ENCODE measurements around the gene MAPK1.
"Not testable (repeated sequence)": the region's sequence is repeated elsewhere in the genome, so short reads cannot be mapped to it uniquely, and the experiment has no call there.

MAPK1 gene

DNA sequence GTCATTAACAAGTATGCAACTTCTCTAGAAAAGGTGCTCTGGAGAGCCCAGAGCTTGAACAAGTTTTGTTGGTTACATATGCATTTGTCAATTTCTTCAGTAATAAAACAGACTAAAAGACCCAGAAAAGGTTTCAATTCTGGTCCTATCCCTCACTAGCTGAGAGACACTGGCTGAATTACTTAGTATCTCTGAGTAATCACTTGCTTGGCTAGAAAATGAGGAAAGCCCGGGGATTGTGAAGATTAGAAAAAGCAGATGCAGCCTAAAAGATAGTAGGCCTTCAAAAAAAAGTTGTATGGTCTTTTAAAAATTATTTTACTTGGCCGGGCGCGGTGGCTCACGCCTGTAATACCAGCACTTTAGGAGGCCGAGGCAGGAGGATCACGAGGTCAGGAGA is 41.2 kb downstream of the MAPK1 start:
- Histone ChIP-seq H3K79me2 (ENCODE audit: control insufficient read depth, low read length) (peaks cover 99% of the 10 kb centered on the region), H3K36me3 (ENCODE audit: control insufficient read depth, low read length) (peaks cover 6% of the 10 kb centered on the region; the same call in 1 of the 2 replicates), H3K27ac (ENCODE audit: low read depth, low read length) (no peak overlapping the region), H3K9me3 (ENCODE audit: control insufficient read depth, insufficient read depth, low read length) (no peaks in the 10 kb centered on the region), H4K20me1 (ENCODE audit: control insufficient read depth, insufficient read depth, low read depth, low read length) (peaks cover 12% of the 10 kb centered on the region), H3K4me2 (ENCODE audit: low read length) (no peak overlapping the region), H3K4me3 (ENCODE audit: low read length) (no peak overlapping the region), H3K4me1 (ENCODE audit: control insufficient read depth, low read length) (peaks cover 11% of the 10 kb centered on the region), H3F3A (ENCODE audit: control insufficient read depth, insufficient read depth) (no peaks in the 10 kb centered on the region; the same call in 1 of the 2 replicates), H3K27me3 (ENCODE audit: control insufficient read depth, low read length) (no peaks in the 10 kb centered on the region), H3K9me2 (replicated peaks; ENCODE audit: control insufficient read depth, low read length) (no peaks in the 10 kb centered on the region)
- TF ChIP-seq EZH2phosphoT487 (IDR thresholded peaks at IDR 0.05; ENCODE audit: borderline replicate concordance, low read length), result no peak
- TF ChIP-seq, protein P1, sequence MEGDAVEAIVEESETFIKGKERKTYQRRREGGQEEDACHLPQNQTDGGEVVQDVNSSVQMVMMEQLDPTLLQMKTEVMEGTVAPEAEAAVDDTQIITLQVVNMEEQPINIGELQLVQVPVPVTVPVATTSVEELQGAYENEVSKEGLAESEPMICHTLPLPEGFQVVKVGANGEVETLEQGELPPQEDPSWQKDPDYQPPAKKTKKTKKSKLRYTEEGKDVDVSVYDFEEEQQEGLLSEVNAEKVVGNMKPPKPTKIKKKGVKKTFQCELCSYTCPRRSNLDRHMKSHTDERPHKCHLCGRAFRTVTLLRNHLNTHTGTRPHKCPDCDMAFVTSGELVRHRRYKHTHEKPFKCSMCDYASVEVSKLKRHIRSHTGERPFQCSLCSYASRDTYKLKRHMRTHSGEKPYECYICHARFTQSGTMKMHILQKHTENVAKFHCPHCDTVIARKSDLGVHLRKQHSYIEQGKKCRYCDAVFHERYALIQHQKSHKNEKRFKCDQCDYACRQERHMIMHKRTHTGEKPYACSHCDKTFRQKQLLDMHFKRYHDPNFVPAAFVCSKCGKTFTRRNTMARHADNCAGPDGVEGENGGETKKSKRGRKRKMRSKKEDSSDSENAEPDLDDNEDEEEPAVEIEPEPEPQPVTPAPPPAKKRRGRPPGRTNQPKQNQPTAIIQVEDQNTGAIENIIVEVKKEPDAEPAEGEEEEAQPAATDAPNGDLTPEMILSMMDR (IDR thresholded peaks at IDR 0.05; ENCODE audit: low read depth, low read length, poor library complexity, severe bottlenecking), result no peak

DNA sequence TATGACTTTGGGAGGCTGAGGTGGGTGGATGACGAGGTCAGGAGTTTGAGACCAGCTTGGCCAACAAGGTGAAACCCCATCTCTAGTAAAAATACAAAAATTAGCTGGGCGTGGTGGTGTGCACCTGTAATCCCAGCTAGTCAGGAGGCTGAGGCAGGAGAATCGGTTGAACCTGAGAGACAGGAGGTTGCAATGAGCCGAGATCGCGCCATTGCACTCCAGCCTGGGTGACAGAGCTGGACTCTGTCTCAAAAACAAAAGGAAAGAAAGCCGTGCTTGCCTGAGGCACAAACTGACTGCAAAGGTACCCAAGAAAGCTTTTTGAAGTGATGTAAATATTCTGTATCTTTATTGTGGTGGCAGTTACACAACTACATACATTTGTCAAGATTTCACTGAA is 42.5 kb downstream of the MAPK1 start:
- H3K27ac ChIP-seq (ENCODE audit: low read depth, low read length); H3K4me2 ChIP-seq (ENCODE audit: low read length); H3F3A ChIP-seq (ENCODE audit: control insufficient read depth, insufficient read depth); H3K9me3 ChIP-seq (ENCODE audit: control insufficient read depth, insufficient read depth, low read length); H3K4me3 ChIP-seq (ENCODE audit: low read length); H3K27me3 ChIP-seq (ENCODE audit: control insufficient read depth, low read length); H3K36me3 ChIP-seq (ENCODE audit: control insufficient read depth, low read length); H3K9me2 ChIP-seq (replicated peaks; ENCODE audit: control insufficient read depth, low read length): not testable (repeated sequence)
- Histone ChIP-seq H3K4me1 (ENCODE audit: control insufficient read depth, low read length) (peaks cover 15% of the 10 kb centered on the region), H4K20me1 (ENCODE audit: control insufficient read depth, insufficient read depth, low read depth, low read length) (peaks cover 12% of the 10 kb centered on the region), H3K79me2 (ENCODE audit: control insufficient read depth, low read length) (peaks cover 97% of the 10 kb centered on the region)

DNA sequence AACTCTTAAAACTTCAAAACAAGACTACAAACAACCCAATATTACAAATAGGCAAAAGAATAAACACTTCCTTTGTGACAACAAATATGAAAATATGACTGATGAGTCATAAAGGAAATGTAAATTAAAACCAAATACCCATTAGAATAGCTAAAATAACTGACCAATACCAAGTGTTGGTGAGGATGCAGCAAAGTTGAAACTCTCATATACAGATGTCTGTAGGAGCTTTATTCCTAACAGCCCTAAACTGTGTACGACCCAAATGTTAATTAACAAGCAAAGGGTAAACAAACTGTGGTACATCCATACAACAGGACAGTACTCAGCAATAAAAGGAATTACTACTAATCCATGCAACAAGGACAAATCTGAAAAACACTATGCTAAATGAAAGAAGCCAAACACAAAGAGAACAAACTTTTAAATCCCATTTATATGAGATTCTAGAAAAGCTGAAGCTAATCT is 43.0 kb downstream of the MAPK1 start:
- no peak overlapping the region for H3K4me3 ChIP-seq (ENCODE audit: low read length)
- peaks cover 6% of the 10 kb centered on the region; the same call in 1 of the 2 replicates for H3K36me3 ChIP-seq (ENCODE audit: control insufficient read depth, low read length)
- H3K27me3 ChIP-seq (ENCODE audit: control insufficient read depth, low read length), result no peaks in the 10 kb centered on the region
- no peaks in the 10 kb centered on the region; the same call in 1 of the 2 replicates for H3F3A ChIP-seq (ENCODE audit: control insufficient read depth, insufficient read depth)
- peaks cover 15% of the 10 kb centered on the region for H3K4me1 ChIP-seq (ENCODE audit: control insufficient read depth, low read length)
- H4K20me1 ChIP-seq (ENCODE audit: control insufficient read depth, insufficient read depth, low read depth, low read length), result peaks cover 12% of the 10 kb centered on the region
- H3K4me2 ChIP-seq (ENCODE audit: low read length), result peak overlapping the region; percentile 15; the same call in 1 of the 2 replicates
- H3K79me2 ChIP-seq (ENCODE audit: control insufficient read depth, low read length), result peaks cover 97% of the 10 kb centered on the region
- H3K9me2 ChIP-seq (replicated peaks; ENCODE audit: control insufficient read depth, low read length), result no peaks in the 10 kb centered on the region
- TF ChIP-seq EZH2phosphoT487 (IDR thresholded peaks at IDR 0.05; ENCODE audit: borderline replicate concordance, low read length), result no peak
- H3K9me3 ChIP-seq (ENCODE audit: control insufficient read depth, insufficient read depth, low read length), result no peaks in the 10 kb centered on the region
- H3K27ac ChIP-seq (ENCODE audit: low read depth, low read length), result no peak overlapping the region

DNA sequence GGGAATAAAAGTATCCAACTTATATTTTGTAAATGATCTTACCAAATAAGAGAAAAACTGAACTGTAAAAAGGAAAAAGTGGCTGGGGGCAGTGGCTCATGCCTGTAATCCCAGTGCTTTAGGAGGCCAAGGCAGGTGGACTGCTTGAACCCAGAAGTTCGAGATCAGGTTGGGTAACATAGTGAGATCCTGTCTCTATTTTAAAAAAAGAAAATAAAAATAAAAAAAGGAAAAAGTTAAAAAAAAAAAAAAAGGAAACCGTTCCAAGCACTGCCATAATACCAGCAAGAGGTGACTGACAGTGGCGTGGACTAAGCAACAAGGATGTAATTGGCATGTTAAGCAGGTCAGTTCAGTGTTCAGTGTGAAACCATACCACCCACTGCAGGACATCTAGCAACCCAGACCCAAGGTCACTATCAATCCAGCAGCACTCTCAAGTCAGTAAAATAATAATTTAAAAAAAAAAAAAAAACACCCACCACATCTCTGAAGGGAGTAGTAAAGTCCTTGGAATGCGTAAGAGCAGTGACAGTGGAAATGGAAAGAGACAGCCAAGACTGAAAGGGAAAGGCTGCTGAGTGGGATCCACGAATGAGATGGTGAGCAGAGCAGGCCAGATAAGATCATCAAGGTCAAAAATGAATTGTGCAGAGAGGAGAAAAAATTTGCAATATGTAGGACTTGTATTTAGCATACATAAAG is 43.6 kb downstream of the MAPK1 start:
- Histone ChIP-seq H3K4me2 (ENCODE audit: low read length) (no peak overlapping the region), H4K20me1 (ENCODE audit: control insufficient read depth, insufficient read depth, low read depth, low read length) (peaks cover 7% of the 10 kb centered on the region)
- TF ChIP-seq EZH2phosphoT487 (IDR thresholded peaks at IDR 0.05; ENCODE audit: borderline replicate concordance, low read length), result no peak
- TF ChIP-seq, protein P1 (IDR thresholded peaks at IDR 0.05; ENCODE audit: low read depth, low read length, poor library complexity, severe bottlenecking), result no peak

More for the DNA sequence above, 43.6 kb downstream of the MAPK1 start:
- H3K27me3 ChIP-seq (ENCODE audit: control insufficient read depth, low read length), result no peaks in the 10 kb centered on the region
- no peak overlapping the region for H3K27ac ChIP-seq (ENCODE audit: low read depth, low read length)
- H3K9me3 ChIP-seq (ENCODE audit: control insufficient read depth, insufficient read depth, low read length), result no peaks in the 10 kb centered on the region
- no peaks in the 10 kb centered on the region; the same call in 1 of the 2 replicates for H3F3A ChIP-seq (ENCODE audit: control insufficient read depth, insufficient read depth)
- peaks cover 6% of the 10 kb centered on the region; the same call in 1 of the 2 replicates for H3K36me3 ChIP-seq (ENCODE audit: control insufficient read depth, low read length)
- no peak overlapping the region for H3K4me3 ChIP-seq (ENCODE audit: low read length)
- peaks cover 97% of the 10 kb centered on the region for H3K79me2 ChIP-seq (ENCODE audit: control insufficient read depth, low read length)
- H3K9me2 ChIP-seq (replicated peaks; ENCODE audit: control insufficient read depth, low read length), result no peaks in the 10 kb centered on the region
- peaks cover 20% of the 10 kb centered on the region for H3K4me1 ChIP-seq (ENCODE audit: control insufficient read depth, low read length)

Measured in DOHH2 (cell line).